ENCODE measurements around the gene USP1.

- TF ChIP-seq CTCF (IDR thresholded peaks at IDR 0.05) (no peak), FOSB (CRISPR knock-in tag; IDR thresholded peaks at IDR 0.05) (no peak), E2F6 (IDR thresholded peaks at IDR 0.05; ENCODE audit: borderline replicate concordance, low read depth) (no peak), EP300 (IDR thresholded peaks at IDR 0.05) (no peak), SREBF2 (IDR thresholded peaks at IDR 0.05) (no peak), KDM1A (IDR thresholded peaks at IDR 0.05; ENCODE audit: low read depth) (no peak), TP53 (CRISPR knock-in tag; IDR thresholded peaks at IDR 0.05) (no peak), RAD21 (conservative IDR thresholded peaks at IDR 0.05 in 1 of 2, IDR thresholded peaks at IDR 0.05 in 1 of 2) (no peak), CBX8 (IDR thresholded peaks at IDR 0.05) (no peak), POLR2A (IDR thresholded peaks at IDR 0.05; ENCODE audit: low read length) (no peak), PBX3 (IDR thresholded peaks at IDR 0.05) (no peak)
Observed at GRCh38 chr1:62481681-62482080, 44.8 kb downstream of the USP1 start.

Measured in A549 (cell line).